ENCODE measurements around the gene TM6SF1. TPM values are rescaled to one million over a fixed set of nuclear protein-coding genes. Genes with fewer than 3 reads are reported as not detected.

Gene TM6SF1
- total RNA-seq, 1 donor from 2014 or later: 4.7 TPM

GRCh38 chr15:83160741-83161140 lies 53.3 kb downstream of the TM6SF1 start:
- TF ChIP-seq CTCF (IDR thresholded peaks at IDR 0.05; ENCODE audit: borderline replicate concordance): no peak
- Histone ChIP-seq H3K9me3 (replicated peaks) (peaks cover 11% of the 10 kb centered on the region), H3K36me3 (peaks cover 25% of the 10 kb centered on the region), H3K27me3 (ENCODE audit: low read depth) (no peaks in the 10 kb centered on the region), H3K4me3 (no peak overlapping the region), H3K4me1 (no peaks in the 10 kb centered on the region), H3K27ac (replicated peaks) (no peak overlapping the region)
- intact Hi-C loops (cut with micrococcal nuclease): no loop called here
- no peak for DNase-seq

- DNase-seq: no peak
- H3K4me1 ChIP-seq: no peaks in the 10 kb centered on the region
- H3K27me3 ChIP-seq (ENCODE audit: low read depth): no peaks in the 10 kb centered on the region
- no peak overlapping the region for H3K4me3 ChIP-seq
- intact Hi-C loops (cut with micrococcal nuclease): no loop called here
- peaks cover 7% of the 10 kb centered on the region for H3K36me3 ChIP-seq
- TF ChIP-seq CTCF (IDR thresholded peaks at IDR 0.05; ENCODE audit: borderline replicate concordance): no peak
- H3K9me3 ChIP-seq (replicated peaks): peaks cover 34% of the 10 kb centered on the region
- no peak overlapping the region for H3K27ac ChIP-seq (replicated peaks)
These were observed 55.6 kb downstream of the TM6SF1 start for GRCh38 chr15:83163032-83163431.

GRCh38 chr15:83164111-83164770 lies 56.8 kb downstream of the TM6SF1 start:
- no peak overlapping the region for H3K27ac ChIP-seq (replicated peaks)
- intact Hi-C loops (cut with micrococcal nuclease): no loop called here
- peaks cover 44% of the 10 kb centered on the region for H3K9me3 ChIP-seq (replicated peaks)
- H3K36me3 ChIP-seq: peaks cover 7% of the 10 kb centered on the region
- TF ChIP-seq CTCF (IDR thresholded peaks at IDR 0.05; ENCODE audit: borderline replicate concordance): no peak
- H3K4me1 ChIP-seq: no peaks in the 10 kb centered on the region
- DNase-seq: no peak
- H3K4me3 ChIP-seq: no peak overlapping the region
- H3K27me3 ChIP-seq (ENCODE audit: low read depth): no peaks in the 10 kb centered on the region

- TF ChIP-seq CTCF (IDR thresholded peaks at IDR 0.05; ENCODE audit: borderline replicate concordance): no peak
- no peak for DNase-seq
- intact Hi-C loops (cut with micrococcal nuclease): no loop called here
These were observed 57.4 kb downstream of the TM6SF1 start for GRCh38 chr15:83164771-83165404.

GRCh38 chr15:83166218-83166617 lies 58.8 kb downstream of the TM6SF1 start:
- Histone ChIP-seq H3K27ac (replicated peaks) (no peak overlapping the region), H3K27me3 (ENCODE audit: low read depth) (no peaks in the 10 kb centered on the region), H3K4me1 (no peaks in the 10 kb centered on the region), H3K4me3 (no peak overlapping the region), H3K9me3 (replicated peaks) (peaks cover 53% of the 10 kb centered on the region), H3K36me3 (no peaks in the 10 kb centered on the region)
- DNase-seq: no peak
- TF ChIP-seq CTCF (IDR thresholded peaks at IDR 0.05; ENCODE audit: borderline replicate concordance): no peak
- intact Hi-C loops (cut with micrococcal nuclease): no loop called here

More at GRCh38 chr15:83164771-83165404, 57.4 kb downstream of the TM6SF1 start:
- Histone ChIP-seq H3K36me3 (peaks cover 1% of the 10 kb centered on the region), H3K27me3 (ENCODE audit: low read depth) (no peaks in the 10 kb centered on the region), H3K27ac (replicated peaks) (no peak overlapping the region), H3K9me3 (replicated peaks) (peaks cover 47% of the 10 kb centered on the region), H3K4me3 (no peak overlapping the region), H3K4me1 (no peaks in the 10 kb centered on the region)
